ENCODE data around the gene REN.

The REN gene

DNA sequence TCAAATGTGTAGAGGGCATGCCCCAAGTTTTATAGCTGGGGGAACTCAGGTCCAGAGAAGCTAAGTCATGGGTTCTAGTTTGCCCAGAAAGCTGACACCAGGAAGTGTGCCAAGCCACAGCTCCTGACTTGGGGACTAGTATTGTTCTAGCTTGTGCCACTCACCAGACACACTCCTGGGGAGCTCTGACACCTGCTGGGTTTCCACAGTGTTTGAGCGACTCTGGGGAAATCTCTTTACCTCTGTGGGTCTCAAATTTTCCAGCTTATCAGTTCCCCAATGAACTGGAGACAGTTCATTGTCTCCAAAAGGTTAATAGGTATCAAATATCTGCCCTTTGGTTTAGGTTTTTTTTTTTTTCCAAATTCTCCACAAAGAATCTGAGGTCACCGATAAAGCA lies 25.9 kb upstream of the REN start:
- DNase-seq (ENCODE audit: insufficient read length, low spot score) (no peak), FAIRE-seq (no peak)

DNA sequence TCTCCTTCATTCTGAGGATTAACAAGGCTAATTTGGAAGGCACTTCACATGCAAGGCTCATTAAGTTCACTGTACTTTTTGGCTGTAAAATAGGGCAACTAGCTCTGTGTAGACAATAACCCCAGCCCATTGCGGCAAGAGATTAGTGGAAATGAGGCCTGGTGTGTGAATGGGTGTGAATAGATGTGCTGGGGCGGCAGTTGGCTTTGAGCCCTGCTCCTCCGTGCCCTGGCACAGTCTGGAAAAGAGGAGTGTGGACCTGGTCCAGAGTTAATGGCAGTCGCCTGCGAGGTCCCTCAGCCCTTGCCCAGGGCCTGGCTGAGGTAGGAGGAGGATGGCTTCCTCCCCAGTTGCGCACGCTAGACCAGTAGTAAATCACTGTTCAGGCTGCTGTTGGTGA lies 25.3 kb upstream of the REN start:
- no peak for FAIRE-seq
- no peak for DNase-seq (ENCODE audit: insufficient read length, low spot score)

GRCh38 chr1:204190212-204191211 lies 24.4 kb upstream of the REN start:
- no peak for FAIRE-seq
- DNase-seq (ENCODE audit: insufficient read length, low spot score): no peak

- FAIRE-seq (no peak), DNase-seq (ENCODE audit: insufficient read length, low spot score) (no peak)
Measured at GRCh38 chr1:204188959-204189639, 23.0 kb upstream of the REN start.

GRCh38 chr1:204186597-204186996 lies 20.5 kb upstream of the REN start:
- DNase-seq (ENCODE audit: insufficient read length, low spot score) (no peak), FAIRE-seq (no peak)

- FAIRE-seq (no peak), DNase-seq (ENCODE audit: insufficient read length, low spot score) (no peak)
Measured at GRCh38 chr1:204181116-204181515, 15.0 kb upstream of the REN start.

- DNase-seq (ENCODE audit: insufficient read length, low spot score): no peak
- no peak for FAIRE-seq
Measured at GRCh38 chr1:204180133-204180532, 14.0 kb upstream of the REN start.

DNA sequence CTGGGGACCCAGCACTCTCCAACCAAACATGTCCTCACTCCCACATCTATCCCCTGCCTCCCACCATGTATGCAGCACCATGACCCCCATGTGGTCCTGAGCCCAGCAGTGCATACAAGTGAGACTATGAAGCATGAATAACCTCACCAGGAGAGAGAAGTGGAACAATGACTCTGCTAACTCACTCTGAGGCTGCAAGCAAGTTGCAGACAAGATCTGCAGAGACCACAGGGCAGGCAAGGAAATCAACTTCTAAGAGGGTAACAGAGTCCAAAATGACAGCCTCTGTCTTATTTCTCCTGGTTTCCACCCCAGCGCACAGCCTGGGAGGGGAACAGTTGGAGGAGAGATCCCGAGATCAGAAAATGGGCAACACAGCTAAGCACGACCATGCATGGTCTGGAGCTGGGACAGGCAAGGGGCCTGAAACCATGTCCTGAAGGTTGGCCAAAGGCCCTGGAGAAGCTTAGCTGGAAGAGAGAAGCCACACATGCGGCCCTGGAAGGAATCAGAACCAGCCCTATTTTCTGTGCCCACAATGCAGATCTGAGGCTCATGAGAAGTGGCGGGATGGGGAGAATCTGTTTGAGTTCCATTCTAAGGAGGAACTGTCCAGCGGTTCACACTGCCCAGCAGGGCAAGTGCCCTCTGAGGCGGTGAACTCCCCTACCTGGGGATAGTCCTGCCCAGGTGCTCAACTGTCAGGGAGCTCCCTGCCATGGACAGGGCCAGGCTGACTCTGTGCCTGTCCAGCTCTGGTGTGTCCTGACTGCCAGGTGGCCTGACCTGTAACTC lies 12.5 kb upstream of the REN start:
- DNase-seq (ENCODE audit: insufficient read length, low spot score) (no peak), FAIRE-seq (no peak)

- DNase-seq (ENCODE audit: insufficient read length, low spot score): no peak
- no peak for FAIRE-seq
Measured at GRCh38 chr1:204177133-204177532, 11.0 kb upstream of the REN start.

GRCh38 chr1:204176049-204176448 lies 9.9 kb upstream of the REN start:
- DNase-seq (ENCODE audit: insufficient read length, low spot score) (no peak), FAIRE-seq (no peak)

- DNase-seq (ENCODE audit: insufficient read length, low spot score) (no peak), FAIRE-seq (no peak)
Measured at GRCh38 chr1:204174958-204175357, 8.8 kb upstream of the REN start.

DNA sequence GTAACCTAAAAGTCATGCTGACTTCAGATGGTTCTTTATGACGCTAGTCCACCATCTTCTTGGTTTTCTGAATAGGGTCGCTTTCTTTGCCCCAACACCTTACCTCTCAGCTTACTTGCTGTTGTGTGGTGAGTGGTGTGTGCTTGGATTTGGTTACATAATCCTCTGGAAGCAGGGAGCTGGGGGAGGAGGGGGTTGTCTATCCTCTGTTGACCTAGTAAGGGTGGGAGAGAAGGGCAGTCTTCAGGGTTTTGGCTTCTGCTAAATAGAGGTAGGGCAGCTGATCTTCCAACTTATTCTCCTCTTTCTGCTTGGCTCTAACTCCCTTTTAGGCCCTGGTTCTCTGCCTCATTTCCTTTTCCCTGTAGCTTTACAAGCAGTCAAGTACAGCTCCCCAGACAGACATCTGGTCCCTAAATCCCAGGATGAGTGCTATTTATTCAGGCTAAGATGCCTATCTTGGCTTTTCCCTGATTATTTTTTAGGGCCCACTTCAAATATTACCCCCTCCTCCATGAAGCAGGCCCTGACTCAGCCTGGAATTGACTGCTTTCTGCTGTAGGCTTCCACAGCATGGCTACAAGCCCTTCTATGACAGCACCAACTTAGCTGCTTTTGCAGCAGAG lies 6.4 kb upstream of the REN start:
- DNase-seq (ENCODE audit: insufficient read length, low spot score) (no peak), FAIRE-seq (no peak)

GRCh38 chr1:204171751-204172178 lies 5.6 kb upstream of the REN start:
- FAIRE-seq (no peak), DNase-seq (ENCODE audit: insufficient read length, low spot score) (no peak)

- no peak for FAIRE-seq
- DNase-seq (ENCODE audit: insufficient read length, low spot score): no peak
Measured at GRCh38 chr1:204170494-204171155, 4.5 kb upstream of the REN start.

- FAIRE-seq: no peak
Measured at GRCh38 chr1:204169858-204170257, 3.7 kb upstream of the REN start.

DNA sequence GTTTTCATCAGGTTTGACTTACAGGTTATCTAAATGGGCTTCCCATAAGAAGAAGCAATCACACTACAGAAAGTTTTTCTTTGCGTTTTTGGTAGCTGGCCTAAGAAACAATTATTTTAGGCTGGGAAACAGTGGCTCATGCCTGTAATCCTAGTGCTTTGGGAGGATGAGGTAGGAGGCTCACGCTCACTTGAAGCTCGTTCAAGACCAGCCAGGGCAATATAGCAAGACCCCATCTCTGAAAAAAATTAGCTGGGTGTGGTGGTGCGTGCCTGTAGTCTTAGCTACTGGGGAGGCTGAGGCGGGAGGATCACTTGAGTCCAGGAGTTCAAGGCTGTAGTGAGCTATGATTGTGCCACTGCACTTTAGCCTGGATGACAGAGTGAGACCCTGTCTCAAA lies 1.6 kb upstream of the REN start:
- FAIRE-seq (no peak), DNase-seq (ENCODE audit: insufficient read length, low spot score) (no peak)

More at GRCh38 chr1:204169858-204170257, 3.7 kb upstream of the REN start:
- DNase-seq (ENCODE audit: insufficient read length, low spot score): no peak

DNA sequence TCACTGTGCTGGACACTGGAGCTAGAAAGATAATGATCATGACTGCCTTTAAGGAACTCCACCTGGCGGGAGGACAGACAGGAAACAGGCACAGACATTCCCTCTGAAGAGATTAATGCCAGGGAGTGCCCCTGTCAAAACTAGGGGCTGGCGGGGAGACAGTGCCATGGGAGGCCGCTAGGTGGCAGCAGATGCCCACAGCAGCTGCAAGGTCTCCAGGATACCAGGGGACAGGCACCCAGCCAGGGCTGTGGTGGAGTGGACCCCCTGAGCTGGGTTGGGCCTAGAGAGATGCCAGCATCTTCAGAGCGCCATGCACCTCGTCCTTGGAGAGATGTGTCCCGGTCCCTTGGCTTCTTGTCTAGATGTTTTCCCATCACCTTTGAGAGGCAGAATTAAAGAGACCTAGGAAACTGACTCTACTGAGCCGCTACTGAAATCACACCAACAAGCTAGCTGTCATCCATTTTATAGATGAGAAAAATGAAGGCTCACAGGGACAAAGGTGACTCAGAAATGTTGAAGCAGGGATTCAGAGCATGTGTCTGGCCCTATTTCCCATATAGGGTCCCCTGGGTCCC lies 3.6 kb downstream of the REN start:
- peak; percentile 82 for DNase-seq (ENCODE audit: insufficient read length, low spot score)
- FAIRE-seq: peak; percentile 78

DNA sequence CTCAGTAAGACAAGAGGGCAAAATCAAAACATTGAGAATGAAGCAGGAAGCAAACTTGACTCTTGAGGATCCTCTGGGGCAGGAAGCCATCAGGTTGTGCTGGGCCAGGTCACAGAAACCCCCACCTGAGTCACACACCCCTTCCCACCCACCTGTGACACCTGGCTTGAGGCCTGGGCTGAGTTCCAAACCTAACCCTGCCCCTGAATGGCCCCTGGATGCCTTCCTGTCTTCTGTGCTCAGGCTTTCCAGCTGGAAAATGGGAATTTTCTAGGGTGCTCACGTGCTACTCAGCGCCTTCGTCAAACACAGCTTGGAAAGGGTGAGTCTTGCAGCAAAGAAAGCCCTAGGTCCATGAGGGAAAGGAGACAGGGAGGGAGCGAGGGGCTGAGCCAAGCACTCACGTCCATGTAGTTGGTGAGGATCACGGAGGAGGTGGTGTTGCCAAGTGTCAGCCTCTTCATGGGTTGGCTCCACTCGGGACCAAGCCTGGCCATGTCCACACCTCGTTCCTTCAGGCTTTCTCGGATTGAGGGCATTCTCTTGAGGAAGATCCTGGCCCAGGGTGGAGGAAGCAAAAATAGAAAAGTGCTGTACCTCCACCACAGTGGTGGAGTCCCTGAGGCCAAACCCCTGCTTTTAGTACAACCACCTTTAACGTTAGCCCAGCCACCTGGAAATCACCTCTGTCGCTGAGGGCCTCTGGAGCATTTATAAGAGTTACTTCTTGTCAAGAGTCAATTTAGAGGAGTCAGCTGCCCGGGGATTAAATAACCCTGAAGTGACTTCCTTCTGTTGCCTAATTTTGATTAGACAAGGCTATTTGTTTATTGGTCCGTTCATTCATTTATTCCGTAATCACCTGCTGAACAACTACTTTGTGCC lies 4.3 kb downstream of the REN start:
- no peak for FAIRE-seq
- no peak for DNase-seq (ENCODE audit: insufficient read length, low spot score)

- no peak for FAIRE-seq
Measured at GRCh38 chr1:204157962-204158361, 8.2 kb downstream of the REN start.

More at GRCh38 chr1:204157962-204158361, 8.2 kb downstream of the REN start:
- no peak for DNase-seq (ENCODE audit: insufficient read length, low spot score)

Data from GM19239 (cell line).